ENCODE measurements around the gene UQCR11. TPM values are rescaled to one million over a fixed set of nuclear protein-coding genes. Genes with fewer than 3 reads are reported as not detected.

The UQCR11 gene
- total RNA-seq, 2 donors from 2014 or later = 12.2 to 52.4 TPM

DNA sequence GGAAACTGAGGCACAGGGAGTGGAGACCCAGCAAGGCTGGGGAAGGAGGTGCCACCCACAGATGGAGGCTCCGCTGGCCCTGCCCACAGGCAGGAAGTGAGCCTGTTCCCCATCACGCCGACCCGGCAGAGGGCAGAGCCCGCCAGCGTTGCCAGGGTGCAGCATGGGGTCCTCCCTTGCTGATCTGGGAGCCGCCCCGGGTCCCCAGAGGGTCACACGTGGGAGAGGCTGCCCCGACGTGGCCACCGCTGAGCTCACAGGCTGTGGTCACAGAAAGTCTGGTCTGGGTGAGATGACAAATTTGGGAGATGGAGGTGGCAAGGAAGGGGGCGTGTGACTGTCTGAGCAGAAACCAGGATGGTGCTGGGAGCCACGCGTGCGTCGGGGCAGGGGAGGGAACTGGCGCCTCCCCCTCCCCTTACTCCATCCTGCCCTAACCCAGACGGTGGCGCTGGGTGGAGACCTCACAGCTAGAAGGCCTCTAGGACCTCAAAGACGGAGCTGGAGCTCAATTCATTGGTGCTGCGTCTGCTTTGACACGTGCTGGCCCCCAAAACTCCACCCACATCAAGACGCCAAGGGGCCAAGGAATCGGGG, 44.9 kb downstream of the UQCR11 start:
- no peaks in the 10 kb centered on the region for H3K9me3 ChIP-seq

DNA sequence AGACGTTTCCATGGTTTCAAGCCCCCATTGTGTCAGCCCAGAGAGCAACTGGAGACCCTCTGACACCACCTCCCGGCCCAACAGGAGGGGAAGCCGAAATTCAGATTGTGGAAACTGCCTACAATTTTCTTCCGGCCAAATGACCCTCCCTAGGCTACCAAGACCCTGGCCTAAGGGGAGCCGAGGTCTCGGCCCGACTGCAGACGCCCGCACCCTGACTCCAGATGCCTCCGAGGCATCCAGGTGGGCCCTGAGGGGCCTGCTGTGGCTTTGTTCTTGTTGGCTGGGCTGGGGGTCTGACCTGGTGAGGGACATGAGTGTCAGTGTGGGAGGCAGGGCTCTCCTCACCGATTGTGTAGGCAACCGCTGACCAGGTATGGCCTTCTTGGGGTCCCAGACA, 46.7 kb downstream of the UQCR11 start:
- Histone ChIP-seq H3K9me3 (no peaks in the 10 kb centered on the region), H3K4me1 (no peaks in the 10 kb centered on the region), H3K27ac (no peak overlapping the region), H3K36me3 (replicated peaks in 1 of 2; ENCODE audit: insufficient read depth in 1 of 2, low read depth in 2 of 2) (no peaks in the 10 kb centered on the region), H3K4me3 (no peak overlapping the region), H3K27me3 (no peaks in the 10 kb centered on the region)
- WGBS, 2 donors = 87 to 91% methylated on average over 8 to 12 of the region's 12 CpGs
- DNase-seq = no peak
- ATAC-seq = no peak
- TF ChIP-seq POLR2A (IDR thresholded peaks at IDR 0.05) = no peak
- TF ChIP-seq, protein P1, sequence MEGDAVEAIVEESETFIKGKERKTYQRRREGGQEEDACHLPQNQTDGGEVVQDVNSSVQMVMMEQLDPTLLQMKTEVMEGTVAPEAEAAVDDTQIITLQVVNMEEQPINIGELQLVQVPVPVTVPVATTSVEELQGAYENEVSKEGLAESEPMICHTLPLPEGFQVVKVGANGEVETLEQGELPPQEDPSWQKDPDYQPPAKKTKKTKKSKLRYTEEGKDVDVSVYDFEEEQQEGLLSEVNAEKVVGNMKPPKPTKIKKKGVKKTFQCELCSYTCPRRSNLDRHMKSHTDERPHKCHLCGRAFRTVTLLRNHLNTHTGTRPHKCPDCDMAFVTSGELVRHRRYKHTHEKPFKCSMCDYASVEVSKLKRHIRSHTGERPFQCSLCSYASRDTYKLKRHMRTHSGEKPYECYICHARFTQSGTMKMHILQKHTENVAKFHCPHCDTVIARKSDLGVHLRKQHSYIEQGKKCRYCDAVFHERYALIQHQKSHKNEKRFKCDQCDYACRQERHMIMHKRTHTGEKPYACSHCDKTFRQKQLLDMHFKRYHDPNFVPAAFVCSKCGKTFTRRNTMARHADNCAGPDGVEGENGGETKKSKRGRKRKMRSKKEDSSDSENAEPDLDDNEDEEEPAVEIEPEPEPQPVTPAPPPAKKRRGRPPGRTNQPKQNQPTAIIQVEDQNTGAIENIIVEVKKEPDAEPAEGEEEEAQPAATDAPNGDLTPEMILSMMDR (IDR thresholded peaks at IDR 0.05) = no peak
- intact Hi-C loops (cut with DNase I) = no loop called here

More for the DNA sequence above, 44.9 kb downstream of the UQCR11 start:
- H3K36me3 ChIP-seq (replicated peaks in 1 of 2; ENCODE audit: insufficient read depth in 1 of 2, low read depth in 2 of 2) = no peaks in the 10 kb centered on the region
- H3K27ac ChIP-seq = no peak overlapping the region
- no peaks in the 10 kb centered on the region for H3K27me3 ChIP-seq
- H3K4me3 ChIP-seq = no peak overlapping the region
- intact Hi-C loops (cut with DNase I) = no loop called here
- TF ChIP-seq, protein P1 (IDR thresholded peaks at IDR 0.05) = no peak
- no peak for TF ChIP-seq POLR2A (IDR thresholded peaks at IDR 0.05)
- 71 to 78% methylated on average over 17 to 22 of the region's 25 CpGs for WGBS, 2 donors
- peak; percentile 15 for ATAC-seq
- DNase-seq = no peak
- no peaks in the 10 kb centered on the region for H3K4me1 ChIP-seq

DNA sequence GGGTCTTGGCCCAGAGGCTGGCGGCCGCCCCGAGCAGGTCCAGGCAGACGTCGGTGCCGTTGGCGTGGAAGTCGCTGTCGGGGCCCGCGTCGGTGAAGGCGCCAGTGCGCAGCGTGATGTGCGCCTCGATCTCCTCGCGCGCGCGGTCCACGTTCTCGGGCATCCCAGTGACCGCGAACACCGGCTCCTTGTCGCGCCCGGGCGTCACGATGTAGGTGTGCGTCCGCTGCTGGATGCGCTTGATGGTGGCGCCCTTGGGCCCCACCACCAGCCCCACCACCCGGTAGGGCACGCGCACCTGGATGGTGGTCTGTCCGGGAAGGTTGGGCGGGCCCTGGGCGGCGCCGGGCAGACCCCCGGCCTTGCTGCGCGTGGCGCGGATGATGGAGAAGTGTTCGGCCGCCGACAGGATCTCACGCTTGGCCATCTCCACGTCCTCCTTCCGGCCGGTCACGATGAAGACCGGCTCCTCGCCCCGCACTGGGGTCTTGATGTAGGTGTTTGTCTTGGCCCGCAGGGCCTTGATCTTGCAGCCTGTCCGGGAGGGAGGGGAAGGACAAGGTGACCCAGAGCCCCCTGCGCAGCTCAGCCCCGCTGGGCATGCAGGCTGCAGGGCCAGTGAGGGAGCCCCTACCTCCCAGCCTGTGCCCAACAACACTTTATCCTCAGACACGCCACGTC, 48.7 kb downstream of the UQCR11 start:
- ATAC-seq (no peak), DNase-seq (no peak)
- H3K27ac ChIP-seq = no peak overlapping the region
- H3K4me1 ChIP-seq = no peaks in the 10 kb centered on the region
- 95 to 98% methylated on average over 28 to 66 of the region's 66 CpGs for WGBS, 2 donors
- H3K27me3 ChIP-seq = no peaks in the 10 kb centered on the region
- H3K4me3 ChIP-seq = no peak overlapping the region
- intact Hi-C loops (cut with DNase I) = no loop called here
- no peak for TF ChIP-seq POLR2A (IDR thresholded peaks at IDR 0.05)
- TF ChIP-seq, protein P1 (IDR thresholded peaks at IDR 0.05) = no peak
- no peaks in the 10 kb centered on the region for H3K36me3 ChIP-seq (replicated peaks in 1 of 2; ENCODE audit: insufficient read depth in 1 of 2, low read depth in 2 of 2)
- no peaks in the 10 kb centered on the region for H3K9me3 ChIP-seq

DNA sequence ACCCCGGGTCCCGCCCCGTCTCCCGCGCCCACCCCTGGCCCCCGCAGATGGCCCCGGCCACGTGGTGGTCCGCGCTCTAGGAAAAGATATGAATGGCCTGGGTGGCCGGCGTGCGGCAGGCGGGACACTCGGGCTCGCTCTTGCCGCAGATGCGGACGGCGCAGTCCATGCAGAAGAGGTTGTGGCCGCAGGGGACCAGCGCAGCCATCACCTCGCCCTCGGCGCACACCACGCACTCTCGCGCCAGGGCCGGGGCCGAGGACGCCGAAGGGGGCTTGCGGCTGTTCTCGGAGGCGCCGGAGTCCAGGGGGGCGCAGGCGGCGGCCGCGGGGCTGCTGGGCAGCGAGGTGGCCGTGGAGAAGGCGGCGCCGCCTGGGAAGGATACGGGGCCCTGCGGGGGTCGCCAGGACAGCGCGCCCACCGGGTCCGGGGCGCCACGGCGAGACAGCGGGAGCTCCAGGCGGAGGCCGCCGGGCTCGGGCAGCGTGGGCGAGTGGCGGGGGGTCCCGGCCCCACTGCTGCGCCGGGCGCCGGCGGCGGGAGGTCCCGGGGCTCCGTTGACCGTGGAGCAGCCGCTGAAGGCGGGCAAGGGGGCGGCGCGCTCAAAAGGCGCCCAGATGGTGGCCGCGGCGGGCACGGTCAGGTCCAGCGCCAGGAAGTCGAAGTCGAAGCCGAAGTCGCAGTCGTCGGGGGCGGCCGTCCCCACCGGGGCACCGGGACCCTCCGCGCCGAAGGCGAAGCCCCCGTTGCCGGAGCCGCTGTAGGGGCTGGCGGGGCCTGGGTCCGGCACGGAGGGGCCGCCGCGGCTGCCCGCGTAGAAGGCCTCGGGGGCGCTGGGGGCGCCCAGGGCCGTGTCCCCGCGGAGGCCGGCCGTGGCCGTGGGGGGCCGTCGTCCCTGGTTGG, 49.5 kb downstream of the UQCR11 start:
- Histone ChIP-seq H3K4me1 (no peaks in the 10 kb centered on the region), H3K27me3 (no peaks in the 10 kb centered on the region), H3K36me3 (replicated peaks in 1 of 2; ENCODE audit: insufficient read depth in 1 of 2, low read depth in 2 of 2) (no peaks in the 10 kb centered on the region), H3K27ac (no peak overlapping the region), H3K4me3 (no peak overlapping the region), H3K9me3 (no peaks in the 10 kb centered on the region)
- WGBS, 2 donors = 89 to 94% methylated on average over 9 to 55 of the region's 121 CpGs
- ATAC-seq = peak; percentile 19
- TF ChIP-seq, protein P1 (IDR thresholded peaks at IDR 0.05) = no peak
- no peak for TF ChIP-seq POLR2A (IDR thresholded peaks at IDR 0.05)
- intact Hi-C loops (cut with DNase I) = no loop called here
- DNase-seq = no peak

Data from body of pancreas (tissue), 4 donors.